ENCODE measurements around the gene HOXC12.

- TF ChIP-seq CTCF (IDR thresholded peaks at IDR 0.05 in 4 of 5, conservative IDR thresholded peaks at IDR 0.05 in 1 of 5), result no peak
- no peak for TF ChIP-seq POLR2A (IDR thresholded peaks at IDR 0.05)
Measured at GRCh38 chr12:53951577-53952334, 2.9 kb upstream of the HOXC12 start.

All from gastrocnemius medialis (tissue), 4 donors.